ENCODE results near the gene RAB36.

RAB36 gene

GRCh38 chr22:23144932-23145877 is at the start of gene RAB36:
Gene RAB36 (plus strand): TSS chr22:23145477. CDS start chr22:23146617, 1,140 bp downstream.
- H3K4me3 ChIP-seq (ENCODE audit: low read length), result peak within 1 kb of the TSS; percentile 72
- DNase-seq (ENCODE audit: low read depth), result peak; percentile 97
- TF ChIP-seq, protein P1, sequence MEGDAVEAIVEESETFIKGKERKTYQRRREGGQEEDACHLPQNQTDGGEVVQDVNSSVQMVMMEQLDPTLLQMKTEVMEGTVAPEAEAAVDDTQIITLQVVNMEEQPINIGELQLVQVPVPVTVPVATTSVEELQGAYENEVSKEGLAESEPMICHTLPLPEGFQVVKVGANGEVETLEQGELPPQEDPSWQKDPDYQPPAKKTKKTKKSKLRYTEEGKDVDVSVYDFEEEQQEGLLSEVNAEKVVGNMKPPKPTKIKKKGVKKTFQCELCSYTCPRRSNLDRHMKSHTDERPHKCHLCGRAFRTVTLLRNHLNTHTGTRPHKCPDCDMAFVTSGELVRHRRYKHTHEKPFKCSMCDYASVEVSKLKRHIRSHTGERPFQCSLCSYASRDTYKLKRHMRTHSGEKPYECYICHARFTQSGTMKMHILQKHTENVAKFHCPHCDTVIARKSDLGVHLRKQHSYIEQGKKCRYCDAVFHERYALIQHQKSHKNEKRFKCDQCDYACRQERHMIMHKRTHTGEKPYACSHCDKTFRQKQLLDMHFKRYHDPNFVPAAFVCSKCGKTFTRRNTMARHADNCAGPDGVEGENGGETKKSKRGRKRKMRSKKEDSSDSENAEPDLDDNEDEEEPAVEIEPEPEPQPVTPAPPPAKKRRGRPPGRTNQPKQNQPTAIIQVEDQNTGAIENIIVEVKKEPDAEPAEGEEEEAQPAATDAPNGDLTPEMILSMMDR (conservative IDR thresholded peaks at IDR 0.05; ENCODE audit: low read length), result no peak

DNA sequence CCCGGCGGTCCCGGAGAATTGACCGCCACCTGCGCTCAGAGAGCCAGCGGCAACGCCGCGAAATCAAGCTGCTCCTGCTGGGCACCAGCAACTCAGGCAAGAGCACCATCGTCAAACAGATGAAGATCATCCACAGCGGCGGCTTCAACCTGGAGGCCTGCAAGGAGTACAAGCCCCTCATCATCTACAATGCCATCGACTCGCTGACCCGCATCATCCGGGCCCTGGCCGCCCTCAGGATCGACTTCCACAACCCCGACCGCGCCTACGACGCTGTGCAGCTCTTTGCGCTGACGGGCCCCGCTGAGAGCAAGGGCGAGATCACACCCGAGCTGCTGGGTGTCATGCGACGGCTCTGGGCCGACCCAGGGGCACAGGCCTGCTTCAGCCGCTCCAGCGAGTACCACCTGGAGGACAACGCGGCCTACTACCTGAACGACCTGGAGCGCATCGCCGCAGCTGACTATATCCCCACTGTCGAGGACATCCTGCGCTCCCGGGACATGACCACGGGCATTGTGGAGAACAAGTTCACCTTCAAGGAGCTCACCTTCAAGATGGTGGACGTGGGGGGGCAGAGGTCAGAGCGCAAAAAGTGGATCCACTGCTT is 49.4 kb upstream of the RAB36 start:
- TF ChIP-seq, protein P1 (conservative IDR thresholded peaks at IDR 0.05; ENCODE audit: low read length), result no peak
- DNase-seq (ENCODE audit: low read depth), result no peak
- no peak overlapping the region for H3K4me3 ChIP-seq (ENCODE audit: low read length)

- TF ChIP-seq, protein P1 (conservative IDR thresholded peaks at IDR 0.05; ENCODE audit: low read length), result no peak
- DNase-seq (ENCODE audit: low read depth), result no peak
These were observed 47.7 kb upstream of the RAB36 start for GRCh38 chr22:23097412-23098229.

DNA sequence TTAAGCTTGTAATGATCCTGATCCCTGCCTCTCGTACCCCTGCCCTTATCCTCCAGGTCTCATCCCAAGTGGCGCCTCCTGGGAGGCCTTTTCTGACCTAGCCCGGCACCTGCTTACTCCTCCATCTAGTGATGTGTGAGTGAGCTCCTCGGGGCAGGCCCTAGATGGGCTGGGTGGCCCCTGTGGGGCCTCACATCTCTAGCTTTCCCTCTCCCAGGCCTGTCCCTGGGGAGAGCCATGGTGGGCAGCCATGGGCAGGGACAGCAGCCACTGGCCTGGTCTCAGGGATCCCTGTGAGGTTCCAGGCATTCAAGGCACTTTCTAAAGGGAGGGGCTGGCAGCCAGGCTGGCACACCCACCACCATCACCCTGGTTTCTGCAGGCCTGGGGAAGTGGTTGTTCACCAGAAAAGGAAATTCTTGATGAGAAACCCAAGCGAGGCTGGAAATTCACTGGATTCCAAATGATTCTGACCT is 47.0 kb upstream of the RAB36 start:
- DNase-seq (ENCODE audit: low read depth), result no peak
- TF ChIP-seq, protein P1 (conservative IDR thresholded peaks at IDR 0.05; ENCODE audit: low read length), result no peak

More at GRCh38 chr22:23097412-23098229, 47.7 kb upstream of the RAB36 start:
- H3K4me3 ChIP-seq (ENCODE audit: low read length), result no peak overlapping the region

DNA sequence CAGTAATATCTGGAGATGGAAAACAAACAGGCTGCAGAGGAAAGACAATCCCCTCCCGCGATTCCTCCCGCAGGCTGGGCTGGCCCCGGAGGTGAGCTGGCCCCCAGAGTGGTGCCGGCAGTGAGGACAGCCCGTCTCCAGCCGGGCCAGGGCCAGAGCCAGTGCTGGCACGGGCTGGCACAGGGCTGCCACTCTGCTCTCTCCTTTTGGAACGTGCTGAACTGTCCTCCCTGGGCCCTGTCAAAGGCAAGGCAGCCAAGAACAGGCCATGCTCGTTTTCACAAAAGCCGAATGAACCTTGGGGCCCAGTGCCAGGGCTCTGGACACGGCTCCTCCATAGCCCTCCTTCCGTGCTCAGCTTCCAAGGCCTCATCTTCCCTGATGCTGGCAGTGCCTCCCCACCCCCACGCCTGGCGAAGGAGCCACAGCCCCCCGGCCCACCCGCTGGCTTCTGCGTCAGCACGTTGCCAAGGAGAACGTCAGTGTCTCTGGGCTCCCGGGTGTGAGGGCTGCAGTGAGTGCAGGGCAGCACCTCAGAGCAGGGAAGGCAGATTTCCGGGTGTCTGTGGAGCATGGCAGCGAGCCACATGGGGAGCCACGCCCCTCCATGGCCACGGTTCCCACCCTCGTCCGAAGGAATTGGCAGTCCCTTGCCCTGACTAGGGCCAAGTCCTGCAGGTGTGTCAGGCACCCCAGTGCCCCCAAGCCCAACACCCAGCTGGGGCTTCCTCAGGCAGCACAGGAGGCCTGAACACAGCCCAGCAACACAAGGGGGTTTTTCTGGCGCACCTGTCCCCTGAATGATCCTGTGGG is 46.4 kb upstream of the RAB36 start:
- DNase-seq (ENCODE audit: low read depth), result no peak
- TF ChIP-seq, protein P1 (conservative IDR thresholded peaks at IDR 0.05; ENCODE audit: low read length), result no peak

More for the DNA sequence above, 47.0 kb upstream of the RAB36 start:
- H3K4me3 ChIP-seq (ENCODE audit: low read length), result no peak overlapping the region

DNA sequence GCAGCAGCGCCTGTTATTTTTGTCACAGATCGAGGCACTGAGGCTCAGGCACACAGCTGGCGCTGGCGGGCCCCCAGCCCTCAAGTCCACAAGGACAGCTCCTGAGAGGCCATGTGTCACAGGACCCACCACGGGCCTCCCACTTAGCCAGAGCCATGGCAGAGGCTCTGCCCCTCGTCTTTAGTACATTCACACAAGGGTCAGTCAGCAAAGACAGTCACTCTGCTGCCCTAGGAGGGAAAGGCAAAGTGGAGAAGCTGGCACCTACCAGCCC is 45.8 kb upstream of the RAB36 start:
- TF ChIP-seq, protein P1 (conservative IDR thresholded peaks at IDR 0.05; ENCODE audit: low read length), result no peak
- no peak overlapping the region for H3K4me3 ChIP-seq (ENCODE audit: low read length)
- no peak for DNase-seq (ENCODE audit: low read depth)

More for the DNA sequence above, 46.4 kb upstream of the RAB36 start:
- H3K4me3 ChIP-seq (ENCODE audit: low read length), result no peak overlapping the region
